Kidney (tissue), 14 donors: Measurements from ENCODE around the gene SNX13. TPM values are rescaled to one million over a fixed set of nuclear protein-coding genes. Genes with fewer than 3 reads are reported as not detected.

Source experiments
- DNase-seq, 5 donors: peaks; one replicate each; pipeline ENCODE4 v3.0.0-alpha.2; 2013 to 2020
- FAIRE-seq: peaks from 2 replicates; lab custom pipeline; 2012; peaks lifted over from hg19 to GRCh38; lab: Jason Lieb, UNC
- H3K27ac ChIP-seq, 2 donors: one replicate each; pipeline ENCODE4 v1.7.0; 2013; ENCODE audit warnings: low read depth in 2 of 2, low read length in 2 of 2, inconsistent platforms in 1 of 2
- H3K27me3 ChIP-seq: one replicate; pipeline ENCODE4 v1.7.1; 2013; ENCODE audit warnings: low read length, inconsistent platforms; ENCODE audit not compliant: control insufficient read depth, insufficient read depth
- H3K36me3 ChIP-seq, 3 donors: one replicate each; pipeline versions ENCODE4 v1.7.0 to v1.7.1; 2013; ENCODE audit warnings: low read length in 3 of 3, control low read depth in 1 of 3, inconsistent platforms in 1 of 3; ENCODE audit not compliant: insufficient read depth in 3 of 3, control insufficient read depth in 2 of 3
- H3K4me1 ChIP-seq, 3 donors: one replicate each; pipeline versions ENCODE4 v1.7.0 to v1.7.1; 2013; ENCODE audit warnings: low read length in 3 of 3, inconsistent platforms in 1 of 3, low read depth in 1 of 3; ENCODE audit not compliant: control insufficient read depth in 2 of 3, insufficient read depth in 2 of 3
- H3K4me3 ChIP-seq, 3 donors: one replicate each; pipeline versions ENCODE4 v1.7.0 to v1.8.1; 2013; ENCODE audit warnings: low read length in 3 of 3, control low read depth in 1 of 3, inconsistent platforms in 1 of 3
- H3K9ac ChIP-seq, 3 donors: one replicate each; pipeline versions ENCODE4 v1.7.0 to v1.7.1; 2013; ENCODE audit warnings: low read length in 3 of 3, control low read depth in 1 of 3, inconsistent platforms in 1 of 3
- H3K9me3 ChIP-seq, 3 donors: one replicate each; pipeline versions ENCODE4 v1.7.0 to v1.7.1; 2013; ENCODE audit warnings: low read length in 3 of 3, control low read depth in 1 of 3, inconsistent platforms in 1 of 3; ENCODE audit not compliant: control insufficient read depth in 2 of 3, insufficient read depth in 1 of 3
- intact Hi-C: fragments of 100-400 bp; cut with DNase I; formaldehyde crosslinking; loops from one replicate; pipeline ENCODE4 v1.11.1; 2022
- polyA plus RNA-seq: library from polyadenylated mRNA; stranded (reverse); fragments of 350-450 nt; fragmentation: Illumina TruSeq; extraction: RNeasy Lipid Tissue Mini Kit (QIAGEN cat#74804); gene quantifications from one replicate; pipeline ENCODE4 v1.2.3, GENCODE V29; 2014; ENCODE audit warnings: low read depth, low replicate concordance; ENCODE audit not compliant: insufficient read depth
- total RNA-seq: library from RNA; stranded (reverse); fragmentation: NEBNext Ultra II Directional; extraction: Animal tissue kit (Norgen Biotek cat#: 25700); gene quantifications from one replicate; pipeline ENCODE4 v1.2.1, GENCODE V29; 2021
- TF ChIP-seq, protein P1 (sequence below): IDR thresholded peaks from 3 replicates; pipeline ENCODE4 v1.5.1; 2012; ENCODE audit warnings: mild to moderate bottlenecking, moderate library complexity, borderline replicate concordance; ENCODE audit not compliant: insufficient read depth; ENCODE audit errors: extremely low read depth
- donor health status: control.
- donor health status: control.
- donor health status: control.
- donor health status: control.
- donor health status: control.
- donor health status: DM: yes; HTN: yes; CAD: no.
- donor health status: Normal renal cell carcinoma (clear cell type).

The SNX13 gene
- total and polyA plus RNA-seq, 2 donors from 2014 or later = 9.9 to 57.0 TPM

DNA sequence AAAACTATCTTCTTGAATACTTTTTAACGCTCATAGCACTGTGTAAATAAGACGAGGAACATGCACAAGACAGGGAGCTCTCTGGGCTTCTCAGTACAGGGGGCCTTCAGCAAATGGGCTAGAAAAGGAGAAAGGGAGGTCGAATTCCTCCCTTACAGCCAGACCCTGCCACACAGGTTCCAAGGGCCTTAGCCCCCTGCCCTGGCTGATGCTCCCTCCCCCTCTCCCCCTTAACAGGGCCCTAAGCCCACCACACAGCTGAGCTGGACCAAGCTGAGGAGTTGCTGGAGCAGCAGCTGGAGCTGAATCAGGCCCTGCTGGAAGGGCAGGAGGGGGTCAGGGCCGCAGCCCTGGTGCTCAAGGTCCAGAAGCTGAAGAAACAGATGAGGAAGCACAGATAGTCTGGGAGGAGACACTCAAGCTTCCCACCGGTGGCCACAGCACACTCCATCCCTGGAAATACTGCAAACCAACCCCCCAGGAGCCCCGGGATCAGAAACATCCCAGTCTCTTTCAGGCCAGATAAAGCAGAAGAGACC lies 153.9 kb downstream of the SNX13 start:
- Histone ChIP-seq H3K27me3 (no peaks in the 10 kb centered on the region), H3K4me1 (no peaks in the 10 kb centered on the region), H3K36me3 (no peaks in the 10 kb centered on the region), H3K9ac (no peak overlapping the region), H3K4me3 (no peak overlapping the region), H3K27ac (no peak overlapping the region), H3K9me3 (no peaks in the 10 kb centered on the region)
- intact Hi-C loops = no loop called here
- TF ChIP-seq, protein P1, sequence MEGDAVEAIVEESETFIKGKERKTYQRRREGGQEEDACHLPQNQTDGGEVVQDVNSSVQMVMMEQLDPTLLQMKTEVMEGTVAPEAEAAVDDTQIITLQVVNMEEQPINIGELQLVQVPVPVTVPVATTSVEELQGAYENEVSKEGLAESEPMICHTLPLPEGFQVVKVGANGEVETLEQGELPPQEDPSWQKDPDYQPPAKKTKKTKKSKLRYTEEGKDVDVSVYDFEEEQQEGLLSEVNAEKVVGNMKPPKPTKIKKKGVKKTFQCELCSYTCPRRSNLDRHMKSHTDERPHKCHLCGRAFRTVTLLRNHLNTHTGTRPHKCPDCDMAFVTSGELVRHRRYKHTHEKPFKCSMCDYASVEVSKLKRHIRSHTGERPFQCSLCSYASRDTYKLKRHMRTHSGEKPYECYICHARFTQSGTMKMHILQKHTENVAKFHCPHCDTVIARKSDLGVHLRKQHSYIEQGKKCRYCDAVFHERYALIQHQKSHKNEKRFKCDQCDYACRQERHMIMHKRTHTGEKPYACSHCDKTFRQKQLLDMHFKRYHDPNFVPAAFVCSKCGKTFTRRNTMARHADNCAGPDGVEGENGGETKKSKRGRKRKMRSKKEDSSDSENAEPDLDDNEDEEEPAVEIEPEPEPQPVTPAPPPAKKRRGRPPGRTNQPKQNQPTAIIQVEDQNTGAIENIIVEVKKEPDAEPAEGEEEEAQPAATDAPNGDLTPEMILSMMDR = no peak
- DNase-seq (peak in 1 of 5 donors; percentile 54), FAIRE-seq (no peak)

DNA sequence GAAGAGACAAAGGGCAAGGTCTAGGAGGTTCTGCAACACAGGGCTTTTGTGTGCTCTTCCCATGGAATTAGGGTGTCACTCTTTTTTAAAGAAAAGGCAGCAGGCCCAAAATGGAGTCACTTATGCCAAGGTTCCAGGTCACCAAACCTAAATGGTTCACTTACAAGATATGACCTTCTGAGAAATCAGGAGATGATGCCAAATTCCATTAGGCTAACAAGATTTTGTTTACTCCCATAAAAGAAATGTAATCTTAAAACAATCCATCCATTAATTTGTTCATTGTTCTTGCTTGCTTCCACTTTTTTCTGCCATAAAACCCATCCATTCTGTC lies 158.1 kb downstream of the SNX13 start:
- Histone ChIP-seq H3K4me3 (no peak overlapping the region), H3K36me3 (no peaks in the 10 kb centered on the region), H3K9ac (no peak overlapping the region), H3K27me3 (no peaks in the 10 kb centered on the region), H3K9me3 (no peaks in the 10 kb centered on the region), H3K27ac (no peak overlapping the region), H3K4me1 (no peaks in the 10 kb centered on the region)
- DNase-seq = no peak
- no peak for FAIRE-seq
- TF ChIP-seq, protein P1 = no peak
- intact Hi-C loops = no loop called here

DNA sequence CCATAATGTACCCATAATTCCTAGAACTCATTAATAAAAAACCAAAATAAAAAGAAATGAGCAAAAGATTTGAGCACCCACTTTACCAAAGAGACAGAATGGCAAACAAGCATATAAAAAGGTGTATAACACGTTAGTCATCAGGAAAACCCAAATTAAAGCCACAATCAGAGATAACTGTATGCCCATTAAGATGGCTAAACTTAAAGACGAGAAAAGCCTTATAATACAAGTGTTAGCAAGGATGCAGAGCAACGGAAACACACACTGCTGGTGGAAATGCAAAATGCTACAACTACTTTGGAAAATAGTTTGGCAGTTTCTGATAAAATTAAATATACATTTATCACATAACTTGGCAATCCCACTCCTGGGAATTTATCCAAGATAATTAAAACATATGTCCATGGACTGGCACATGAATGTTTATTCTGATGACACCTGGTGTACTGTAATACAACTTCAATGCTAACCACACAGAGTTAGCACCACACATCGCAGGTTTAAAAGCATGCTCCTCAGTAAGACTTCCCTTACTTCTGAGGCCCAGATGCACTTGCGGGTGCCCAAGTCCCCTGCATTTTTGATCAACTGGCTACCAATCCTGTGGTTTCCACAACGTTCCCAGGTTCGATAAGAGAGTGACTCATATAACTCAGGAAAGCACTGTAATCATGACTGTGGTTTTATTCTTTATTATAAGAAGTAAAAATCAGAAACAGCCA lies 158.6 kb downstream of the SNX13 start:
- Histone ChIP-seq H3K27ac (no peak overlapping the region), H3K4me3 (no peak overlapping the region), H3K9me3 (no peaks in the 10 kb centered on the region), H3K36me3 (no peaks in the 10 kb centered on the region), H3K4me1 (no peaks in the 10 kb centered on the region), H3K27me3 (no peaks in the 10 kb centered on the region), H3K9ac (no peak overlapping the region)
- DNase-seq (no peak), FAIRE-seq (no peak)
- TF ChIP-seq, protein P1 = no peak
- intact Hi-C loops = no loop called here

DNA sequence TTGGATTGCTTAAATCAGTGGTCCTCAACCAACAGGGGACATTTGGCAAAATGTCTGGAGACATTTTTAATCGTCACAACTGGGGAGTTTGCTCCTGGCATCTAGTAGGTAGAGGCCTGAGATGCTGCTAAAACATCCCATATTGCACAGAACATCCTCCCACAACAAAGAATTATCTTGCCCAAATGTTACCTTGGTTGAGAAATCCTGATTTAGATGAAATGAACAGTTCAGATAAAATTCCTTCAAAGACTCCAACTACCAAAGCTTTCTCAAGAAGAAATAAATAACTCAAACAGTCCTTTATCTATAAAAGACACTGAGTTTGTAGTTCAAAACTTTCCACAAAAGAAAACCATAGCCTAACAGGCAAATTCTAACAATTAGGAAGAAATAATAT lies 160.9 kb downstream of the SNX13 start:
- no peak overlapping the region for H3K27ac ChIP-seq
- no peak overlapping the region for H3K4me3 ChIP-seq
- intact Hi-C loops = no loop called here
- TF ChIP-seq, protein P1 = no peak
- no peaks in the 10 kb centered on the region for H3K4me1 ChIP-seq
- DNase-seq = no peak
- no peaks in the 10 kb centered on the region for H3K9me3 ChIP-seq
- no peaks in the 10 kb centered on the region for H3K36me3 ChIP-seq
- H3K27me3 ChIP-seq = no peaks in the 10 kb centered on the region
- no peak overlapping the region for H3K9ac ChIP-seq
- FAIRE-seq = no peak
